ENCODE measurements around the gene BICRA. TPM values are rescaled to one million over a fixed set of nuclear protein-coding genes. Genes with fewer than 3 reads are reported as not detected.
"Not testable (repeated sequence)": the region's sequence is repeated elsewhere in the genome, so short reads cannot be mapped to it uniquely, and the experiment has no call there.

BICRA gene
- total RNA-seq, 1 donor from 2014 or later, result 24.1 TPM

GRCh38 chr19:47581605-47582319, 27.2 kb upstream of the BICRA start:
- no peak for DNase-seq (ENCODE audit: low spot score)
- no peak overlapping the region for H3K4me3 Mint-ChIP-seq (ENCODE audit: unreplicated experiment)
- no peak for TF ChIP-seq CTCF (IDR thresholded peaks at IDR 0.05; ENCODE audit: unreplicated experiment)
- H3K9me3 Mint-ChIP-seq (ENCODE audit: unreplicated experiment), result no peaks in the 10 kb centered on the region
- no peaks in the 10 kb centered on the region for H3K4me1 Mint-ChIP-seq (ENCODE audit: unreplicated experiment)
- H3K36me3 Mint-ChIP-seq (ENCODE audit: low read depth, unreplicated experiment), result peaks cover 9% of the 10 kb centered on the region
- no peak overlapping the region for H3K27ac Mint-ChIP-seq (ENCODE audit: unreplicated experiment)
- peaks cover 5% of the 10 kb centered on the region for H3K27me3 Mint-ChIP-seq (ENCODE audit: unreplicated experiment)

- Mint-ChIP-seq H3K27ac (ENCODE audit: unreplicated experiment) (no peak overlapping the region), H3K4me3 (ENCODE audit: unreplicated experiment) (no peak overlapping the region), H3K4me1 (ENCODE audit: unreplicated experiment) (no peaks in the 10 kb centered on the region), H3K27me3 (ENCODE audit: unreplicated experiment) (peaks cover 5% of the 10 kb centered on the region), H3K9me3 (ENCODE audit: unreplicated experiment) (no peaks in the 10 kb centered on the region), H3K36me3 (ENCODE audit: low read depth, unreplicated experiment) (peaks cover 9% of the 10 kb centered on the region)
- no peak for TF ChIP-seq CTCF (IDR thresholded peaks at IDR 0.05; ENCODE audit: unreplicated experiment)
- no peak for DNase-seq (ENCODE audit: low spot score)
Measured at GRCh38 chr19:47582320-47582909, 26.5 kb upstream of the BICRA start.

- not testable (repeated sequence) for H3K9me3 Mint-ChIP-seq (ENCODE audit: unreplicated experiment); DNase-seq (ENCODE audit: low spot score); H3K36me3 Mint-ChIP-seq (ENCODE audit: low read depth, unreplicated experiment); H3K4me1 Mint-ChIP-seq (ENCODE audit: unreplicated experiment); H3K4me3 Mint-ChIP-seq (ENCODE audit: unreplicated experiment); H3K27me3 Mint-ChIP-seq (ENCODE audit: unreplicated experiment); H3K27ac Mint-ChIP-seq (ENCODE audit: unreplicated experiment)
Measured at GRCh38 chr19:47583161-47583560, 25.8 kb upstream of the BICRA start.

- TF ChIP-seq CTCF (IDR thresholded peaks at IDR 0.05; ENCODE audit: unreplicated experiment), result no peak
- Mint-ChIP-seq H3K27ac (ENCODE audit: unreplicated experiment) (no peak overlapping the region), H3K4me3 (ENCODE audit: unreplicated experiment) (no peak overlapping the region), H3K4me1 (ENCODE audit: unreplicated experiment) (no peaks in the 10 kb centered on the region), H3K9me3 (ENCODE audit: unreplicated experiment) (no peaks in the 10 kb centered on the region), H3K27me3 (ENCODE audit: unreplicated experiment) (peaks cover 3% of the 10 kb centered on the region), H3K36me3 (ENCODE audit: low read depth, unreplicated experiment) (peaks cover 8% of the 10 kb centered on the region)
- DNase-seq (ENCODE audit: low spot score), result no peak
Measured at GRCh38 chr19:47587295-47587694, 21.6 kb upstream of the BICRA start.

GRCh38 chr19:47589824-47590223, 19.1 kb upstream of the BICRA start:
- peaks cover 7% of the 10 kb centered on the region for H3K27me3 Mint-ChIP-seq (ENCODE audit: unreplicated experiment)
- DNase-seq (ENCODE audit: low spot score), result no peak
- H3K4me1 Mint-ChIP-seq (ENCODE audit: unreplicated experiment), result no peaks in the 10 kb centered on the region
- H3K36me3 Mint-ChIP-seq (ENCODE audit: low read depth, unreplicated experiment), result peaks cover 4% of the 10 kb centered on the region
- H3K27ac Mint-ChIP-seq (ENCODE audit: unreplicated experiment), result no peak overlapping the region
- no peaks in the 10 kb centered on the region for H3K9me3 Mint-ChIP-seq (ENCODE audit: unreplicated experiment)
- no peak overlapping the region for H3K4me3 Mint-ChIP-seq (ENCODE audit: unreplicated experiment)
- no peak for TF ChIP-seq CTCF (IDR thresholded peaks at IDR 0.05; ENCODE audit: unreplicated experiment)
